A549 (cell line): ENCODE data around the gene ALDH4A1. TPM values are rescaled to one million over a fixed set of nuclear protein-coding genes. Genes with fewer than 3 reads are reported as not detected.

Source experiments
- ATAC-seq, 2 experiments: fragments of 200-7000 bp in 1 of 2; fragments of >200 bp in 1 of 2; cut with Nextera tagmentation in 1 of 2; cut with Tn5 transposase in 1 of 2; 3 replicates each; pipeline versions ENCODE4 v1.8.0 to v1.9.1; 2018 to 2020; ENCODE audit warnings: mild to moderate bottlenecking in 1 of 2, moderate library complexity in 1 of 2
- CTCF ChIA-PET: fragments of 300-600 bp; sonication (Branson Sonifier 250); formaldehyde crosslinking; extraction: SDS; loops from one replicate; lab custom pipeline; 2021; ENCODE audit warnings: antibody characterized with exemption, inconsistent platforms; lab: Yijun Ruan, JAX
- POLR2A ChIA-PET: fragments of 350-600 bp; formaldehyde crosslinking; extraction: SDS; loops from one replicate; lab custom pipeline; 2021; ENCODE audit warnings: antibody characterized with exemption, inconsistent platforms; lab: Yijun Ruan, JAX
- DNase-seq, 2 experiments: peaks; one replicate each; pipeline versions ENCODE4 v3.0.0 to v3.0.0-alpha.2; 2011 to 2016; ENCODE audit warnings: low read depth in 1 of 2, low spot score in 1 of 2
- FAIRE-seq: peaks from 2 replicates; lab custom pipeline; 2011; peaks lifted over from hg19 to GRCh38; lab: Jason Lieb, UNC
- H3K27ac ChIP-seq, 2 experiments: fragments of >200 bp; sonication (Bioruptor Twin); formaldehyde crosslinking; 3 replicates each; pipeline ENCODE4 v1.5.1; 2016 to 2017
- H3K4me1 ChIP-seq: fragments of >200 bp; sonication (Bioruptor Twin); formaldehyde crosslinking; 3 replicates; pipeline ENCODE4 v1.6.1; 2016
- H3K4me2 ChIP-seq: fragments of >200 bp; sonication (Bioruptor Twin); formaldehyde crosslinking; 3 replicates; pipeline ENCODE4 v1.6.1; 2016
- H3K4me3 ChIP-seq: fragments of >200 bp; sonication (Bioruptor Twin); formaldehyde crosslinking; 3 replicates; pipeline ENCODE4 v1.5.1; 2016
- H3K9me3 ChIP-seq: fragments of >200 bp; sonication (Bioruptor Twin); formaldehyde crosslinking; 3 replicates; pipeline ENCODE4 v1.6.1; 2016
- ATOH8 ChIP-seq: fragments of 250-450 bp; sonication (Bioruptor Pico); IDR thresholded peaks from 2 replicates; pipeline ENCODE4 v1.5.0; 2020; ENCODE audit warnings: low read depth, mild to moderate bottlenecking, moderate library complexity
- BCL3 ChIP-seq: fragments of >200 bp; sonication (Bioruptor Twin); formaldehyde crosslinking; IDR thresholded peaks from 3 replicates; pipeline ENCODE4 v1.6.1; 2016
- CEBPB ChIP-seq, 2 experiments: fragments of >200 bp in 1 of 2; sonication (Bioruptor Twin) in 1 of 2; formaldehyde crosslinking in 1 of 2; IDR thresholded peaks; 2 replicates each; pipeline ENCODE4 v1.6.1; 2012 to 2016
- CHD4 ChIP-seq: fragments of 200-600 bp; sonication (generic); IDR thresholded peaks from 2 replicates; pipeline ENCODE4 v1.6.1; 2016; ENCODE audit warnings: antibody characterized with exemption, mild to moderate bottlenecking, borderline replicate concordance
- EHF ChIP-seq: fragments of 250-450 bp; sonication (Bioruptor Pico); IDR thresholded peaks from 2 replicates; pipeline ENCODE4 v1.5.0; 2020; ENCODE audit warnings: mild to moderate bottlenecking
- EP300 ChIP-seq, 2 experiments: fragments of >200 bp; sonication (Bioruptor Twin); formaldehyde crosslinking; IDR thresholded peaks; 2 replicates in 1 of 2; 3 replicates in 1 of 2; pipeline ENCODE4 v1.6.1; 2016 to 2017
- FOXS1 ChIP-seq: fragments of 250-450 bp; sonication (Bioruptor Pico); IDR thresholded peaks from 2 replicates; pipeline ENCODE4 v1.5.0; 2020; ENCODE audit warnings: mild to moderate bottlenecking, moderate library complexity
- GATA3 ChIP-seq: IDR thresholded peaks from 2 replicates; pipeline ENCODE4 v1.6.1; 2012; ENCODE audit warnings: borderline replicate concordance
- HOXA7 ChIP-seq: fragments of 250-450 bp; sonication (Bioruptor Pico); IDR thresholded peaks from 2 replicates; pipeline ENCODE4 v1.5.0; 2020; ENCODE audit warnings: mild to moderate bottlenecking, moderate library complexity
- HOXB13 ChIP-seq: fragments of 250-450 bp; sonication (Bioruptor Pico); IDR thresholded peaks from 2 replicates; pipeline ENCODE4 v1.5.0; 2020; ENCODE audit warnings: low read depth, mild to moderate bottlenecking, moderate library complexity
- KDM5A ChIP-seq: fragments of 200-600 bp; sonication (generic); IDR thresholded peaks from 2 replicates; pipeline ENCODE4 v1.6.1; 2016; ENCODE audit warnings: antibody characterized with exemption, mild to moderate bottlenecking
- MAX ChIP-seq: IDR thresholded peaks from 2 replicates; pipeline ENCODE4 v1.6.1; 2012
- MAZ ChIP-seq: fragments of 150-350 bp; IDR thresholded peaks from 2 replicates; pipeline ENCODE4 v1.6.1; 2014; ENCODE audit warnings: antibody characterized with exemption, low read depth, low read length, borderline replicate concordance
- NFE2L2 ChIP-seq: fragments of 150-350 bp; conservative IDR thresholded peaks from 2 replicates; pipeline ENCODE4 v1.6.1; 2014; ENCODE audit warnings: low read length
- NPAS2 ChIP-seq: fragments of 250-450 bp; sonication (Bioruptor Pico); IDR thresholded peaks from 2 replicates; pipeline ENCODE4 v1.8.0; 2022; ENCODE audit warnings: mild to moderate bottlenecking, moderate library complexity, borderline replicate concordance
- PBX3 ChIP-seq: IDR thresholded peaks from 2 replicates; pipeline ENCODE4 v1.6.1; 2012
- PHF8 ChIP-seq: fragments of 200-600 bp; sonication (generic); IDR thresholded peaks from 2 replicates; pipeline ENCODE4 v1.6.1; 2016; ENCODE audit warnings: low read depth, mild to moderate bottlenecking, antibody characterized with exemption, moderate library complexity, borderline replicate concordance
- POLR2A ChIP-seq: IDR thresholded peaks from 2 replicates; pipeline ENCODE4 v1.6.1; 2012; ENCODE audit warnings: mild to moderate bottlenecking, low read length
- RNF2 ChIP-seq: fragments of 200-600 bp; sonication (generic); IDR thresholded peaks from 2 replicates; pipeline ENCODE4 v1.6.1; 2016; ENCODE audit warnings: low read depth, mild to moderate bottlenecking, antibody characterized with exemption, moderate library complexity, borderline replicate concordance
- SREBF2 ChIP-seq: fragments of 450-650 bp; IDR thresholded peaks from 2 replicates; pipeline ENCODE4 v1.6.1; 2014; ENCODE audit warnings: mild to moderate bottlenecking, moderate library complexity
- TFCP2L1 ChIP-seq: fragments of 250-450 bp; sonication (Bioruptor Pico); IDR thresholded peaks from 2 replicates; pipeline ENCODE4 v1.5.0; 2021; ENCODE audit warnings: mild to moderate bottlenecking
- USF2 ChIP-seq: fragments of 450-650 bp; IDR thresholded peaks from 2 replicates; pipeline ENCODE4 v1.6.1; 2014; ENCODE audit warnings: antibody characterized with exemption
- ZC3H11A ChIP-seq: fragments of 450-650 bp; IDR thresholded peaks from 2 replicates; pipeline ENCODE4 v1.6.1; 2014; ENCODE audit warnings: antibody characterized with exemption, mild to moderate bottlenecking
- ZFP36 ChIP-seq: fragments of 450-650 bp; IDR thresholded peaks from 2 replicates; pipeline ENCODE4 v1.6.1; 2014; ENCODE audit warnings: borderline replicate concordance; ENCODE audit not compliant: partially characterized antibody
- WGBS: methylation state at CpG from one replicate; pipeline ENCODE4 v1.1.6; 2017; ENCODE audit errors: missing lambda C conversion rate; 5-methylcytosine and 5-hydroxymethylcytosine counted together
- polyA plus RNA-seq, 4 experiments: library from polyadenylated mRNA; depleted of rRNA in 3 of 4; stranded (reverse); fragments of >200 nt; fragmentation: RNase III in 1 of 4; extraction: RNeasy Plus Mini Kit Qiagen cat#74134 plus additional on column Dnase treatment in 1 of 4; gene quantifications; 2 replicates in 3 of 4; 3 replicates in 1 of 4; pipeline ENCODE4 v1.2.3, GENCODE V29; 2011 to 2017

The ALDH4A1 gene
- polyA plus RNA-seq, 2 of the 4 experiments (the other 2 are of a cell fraction) = 9.4 to 15.4 TPM

GRCh38 chr1:18939398-18940302 is 37.3 kb upstream of the ALDH4A1 start:
- H3K4me2 ChIP-seq = peak overlapping the region; percentile 36; the same call in 2 of the 3 replicates
- CTCF ChIA-PET = interaction anchor here (1.0 to 3.0 kb wide), 4 partner anchors 26 to 158 kb away, joined by 3 to 23 read pairs (median 4); no protein-coding TSS in a partner anchor
- H3K4me3 ChIP-seq = no peak overlapping the region
- H3K4me1 ChIP-seq = peaks cover 72% of the 10 kb centered on the region
- ATAC-seq (no peak), FAIRE-seq (no peak)
- peak overlapping the region in 1 of 2 experiments; percentile 79; a peak in 3 of 6 replicates for H3K27ac ChIP-seq
- TF ChIP-seq HOXB13 = no peak
- TF ChIP-seq NPAS2 = no peak
- TF ChIP-seq HOXA7 (CRISPR knock-in tag) = no peak
- TF ChIP-seq CEBPB (IDR thresholded peaks at IDR 0.05) = no peak
- TF ChIP-seq PBX3 = no peak
- TF ChIP-seq MAX = no peak
- TF ChIP-seq ATOH8 (CRISPR knock-in tag) = no peak
- TF ChIP-seq ZC3H11A = no peak
- TF ChIP-seq SREBF2 = no peak
- no peak for TF ChIP-seq BCL3
- no peak for TF ChIP-seq ZFP36
- no peak for TF ChIP-seq USF2
- no peak for TF ChIP-seq TFCP2L1 (CRISPR knock-in tag)
- no peak for TF ChIP-seq NFE2L2
- no peak for TF ChIP-seq FOXS1 (CRISPR knock-in tag)
- TF ChIP-seq, all 56 proteins: peak for 0
- no peak for DNase-seq
- POLR2A ChIA-PET = no interaction called here
- WGBS = 72% methylated on average over 6 of the region's 7 CpGs
- H3K9me3 ChIP-seq = no peaks in the 10 kb centered on the region

GRCh38 chr1:18938707-18939070 is 36.3 kb upstream of the ALDH4A1 start:
- TF ChIP-seq EP300 (IDR thresholded peaks at IDR 0.05) = no peak
- TF ChIP-seq HOXA7 (CRISPR knock-in tag) = no peak
- TF ChIP-seq PHF8 = no peak
- TF ChIP-seq CHD4 = no peak
- TF ChIP-seq KDM5A = no peak
- no peak for TF ChIP-seq POLR2A
- TF ChIP-seq NFE2L2 = no peak
- no peak for TF ChIP-seq GATA3
- TF ChIP-seq MAZ = no peak
- no peak for TF ChIP-seq EHF (CRISPR knock-in tag)
- TF ChIP-seq RNF2 = no peak
- DNase-seq (no peak), ATAC-seq (peak in 1 of 2 experiments; percentile 8; a peak in 3 of 6 replicates), FAIRE-seq (no peak)
- Histone ChIP-seq H3K27ac (peak overlapping the region in 1 of 2 experiments; percentile 79; a peak in 3 of 6 replicates), H3K4me2 (peak overlapping the region; percentile 36), H3K4me3 (no peak overlapping the region), H3K4me1 (peaks cover 69% of the 10 kb centered on the region), H3K9me3 (no peaks in the 10 kb centered on the region)
- POLR2A ChIA-PET = no interaction called here
- CTCF ChIA-PET = interaction anchor here (0.7 to 3.0 kb wide), 2 partner anchors 25 to 30 kb away, joined by 3 to 23 read pairs; no protein-coding TSS in a partner anchor
- WGBS = no CpG with 5 or more reads among the region's 2 CpGs
